GM10248 (cell line): ENCODE measurements around the gene CHMP4B.

Source experiments
- CTCF ChIA-PET: fragments of 300-600 bp; sonication (Branson Sonifier 250); formaldehyde crosslinking; extraction: SDS; loops from one replicate; lab custom pipeline; 2021; ENCODE audit warnings: antibody characterized with exemption; lab: Yijun Ruan, JAX
- POLR2A ChIA-PET: fragments of 350-650 bp; sonication (Branson Sonifier 250); formaldehyde crosslinking; extraction: SDS; loops from one replicate; lab custom pipeline; 2020; ENCODE audit warnings: antibody characterized with exemption; lab: Yijun Ruan, JAX
- DNase-seq: peaks from one replicate; pipeline ENCODE4 v3.0.0; 2012; ENCODE audit errors: extremely low spot score
- CTCF ChIP-seq: IDR thresholded peaks from 2 replicates; pipeline ENCODE4 v1.5.1; 2012; ENCODE audit warnings: mild to moderate bottlenecking, low read depth; ENCODE audit errors: extremely low read depth, missing control alignments, control extremely low read depth

The CHMP4B gene

GRCh38 chr20:33787253-33787891 lies 23.8 kb upstream of the CHMP4B start:
- CTCF ChIA-PET = interaction anchor here (1.1 kb wide), 1 partner anchor 23 kb away, joined by 4 read pairs; no protein-coding TSS in a partner anchor

GRCh38 chr20:33788351-33789049 lies 22.6 kb upstream of the CHMP4B start:
- POLR2A ChIA-PET = no interaction called here
- CTCF ChIA-PET = interaction anchor here (0.7 kb wide), 1 partner anchor 10 kb away, joined by 3 read pairs; no protein-coding TSS in a partner anchor
- DNase-seq = no peak
- no peak for TF ChIP-seq CTCF

More at GRCh38 chr20:33787253-33787891, 23.8 kb upstream of the CHMP4B start:
- DNase-seq = no peak
- POLR2A ChIA-PET = no interaction called here
- no peak for TF ChIP-seq CTCF

- DNase-seq = no peak
- ChIA-PET POLR2A (no interaction called here), CTCF (interaction anchor here (1.0 to 1.3 kb wide), 2 partner anchors 10 kb away, joined by 3 to 4 read pairs; no protein-coding TSS in a partner anchor)
- no peak for TF ChIP-seq CTCF
Measured at GRCh38 chr20:33789109-33789857, 21.9 kb upstream of the CHMP4B start.

GRCh38 chr20:33789858-33790182 lies 21.3 kb upstream of the CHMP4B start:
- CTCF ChIA-PET = interaction anchor here (1.0 to 1.3 kb wide), 2 partner anchors 9 to 11 kb away, joined by 3 to 4 read pairs; no protein-coding TSS in a partner anchor
- POLR2A ChIA-PET = no interaction called here

GRCh38 chr20:33790566-33790965 lies 20.6 kb upstream of the CHMP4B start:
- ChIA-PET CTCF (interaction anchor here (1.3 kb wide), 1 partner anchor 8 kb away, joined by 4 read pairs; no protein-coding TSS in a partner anchor), POLR2A (no interaction called here)
- no peak for TF ChIP-seq CTCF
- DNase-seq = no peak

More at GRCh38 chr20:33789858-33790182, 21.3 kb upstream of the CHMP4B start:
- no peak for TF ChIP-seq CTCF
- no peak for DNase-seq

GRCh38 chr20:33791021-33791420 lies 20.1 kb upstream of the CHMP4B start:
- ChIA-PET POLR2A (no interaction called here), CTCF (interaction anchor here (1.7 kb wide), 2 partner anchors 8 to 19 kb away, joined by 4 to 10 read pairs; no protein-coding TSS in a partner anchor)
- DNase-seq = no peak
- TF ChIP-seq CTCF = no peak
